ENCODE data around the gene ATP6AP1. TPM values are rescaled to one million over a fixed set of nuclear protein-coding genes. Genes with fewer than 3 reads are reported as not detected.

The ATP6AP1 gene
- total RNA-seq, 2 experiments from 2014 or later = 20.3 to 21.1 TPM

- peak; percentile 45 for DNase-seq
- CTCF ChIA-PET = no interaction called here
- Mint-ChIP-seq H3K9me3 (no peaks in the 10 kb centered on the region), H3K4me1 (ENCODE audit: low read depth) (peaks cover 22% of the 10 kb centered on the region), H3K27ac (peak within 1 kb of the TSS; percentile 82), H3K27me3 (ENCODE audit: low read depth) (no peaks in the 10 kb centered on the region), H3K36me3 (ENCODE audit: low read depth) (peaks cover 4% of the 10 kb centered on the region), H3K4me3 (peak within 1 kb of the TSS; percentile 84)
- intact Hi-C loops (cut with micrococcal nuclease) = loop anchor here (2.0 kb wide), 2 partner anchors 54 to 66 kb away; partner anchors contain the start of gene SLC10A3
Measured at GRCh38 chrX:154436983-154437752, 8.7 kb downstream of the ATP6AP1 start, which contains the start of gene GDI1. TSS of gene GDI1 (plus strand) at chrX:154437154. CDS start at chrX:154437255, 101 bp downstream.

GRCh38 chrX:154437971-154438893 is 9.8 kb downstream of the ATP6AP1 start:
- CTCF ChIA-PET = no interaction called here
- Mint-ChIP-seq H3K36me3 (ENCODE audit: low read depth) (peaks cover 2% of the 10 kb centered on the region), H3K27me3 (ENCODE audit: low read depth) (no peaks in the 10 kb centered on the region), H3K4me3 (peak overlapping the region; percentile 84), H3K9me3 (no peaks in the 10 kb centered on the region), H3K4me1 (ENCODE audit: low read depth) (peaks cover 22% of the 10 kb centered on the region), H3K27ac (peak overlapping the region; percentile 66)
- intact Hi-C loops (cut with micrococcal nuclease) = loop anchor here (2.0 kb wide), 2 partner anchors 53 to 67 kb away; partner anchors contain the start of gene SLC10A3
- DNase-seq = no peak

GRCh38 chrX:154439841-154440240 is 11.4 kb downstream of the ATP6AP1 start:
- Mint-ChIP-seq H3K9me3 (no peaks in the 10 kb centered on the region), H3K4me1 (ENCODE audit: low read depth) (peaks cover 22% of the 10 kb centered on the region), H3K27ac (no peak overlapping the region), H3K36me3 (ENCODE audit: low read depth) (no peaks in the 10 kb centered on the region), H3K27me3 (ENCODE audit: low read depth) (no peaks in the 10 kb centered on the region), H3K4me3 (no peak overlapping the region)
- CTCF ChIA-PET = no interaction called here
- intact Hi-C loops (cut with micrococcal nuclease) = loop anchor here (5.0 kb wide), 2 partner anchors 37 to 43 kb away; partner anchors contain the start of genes LAGE3 and RPL10
- DNase-seq = no peak

- Mint-ChIP-seq H3K27me3 (ENCODE audit: low read depth) (no peaks in the 10 kb centered on the region), H3K27ac (no peak overlapping the region), H3K4me3 (no peak overlapping the region), H3K36me3 (ENCODE audit: low read depth) (no peaks in the 10 kb centered on the region), H3K4me1 (ENCODE audit: low read depth) (peaks cover 22% of the 10 kb centered on the region), H3K9me3 (no peaks in the 10 kb centered on the region)
- CTCF ChIA-PET = no interaction called here
- intact Hi-C loops (cut with micrococcal nuclease) = loop anchor here (5.0 kb wide), 2 partner anchors 37 to 43 kb away; partner anchors contain the start of genes LAGE3 and RPL10
- no peak for DNase-seq
Measured at GRCh38 chrX:154440623-154441357, 12.3 kb downstream of the ATP6AP1 start.

GRCh38 chrX:154441564-154441963 is 13.1 kb downstream of the ATP6AP1 start:
- CTCF ChIA-PET = no interaction called here
- H3K4me3 Mint-ChIP-seq = no peak overlapping the region
- H3K27ac Mint-ChIP-seq = no peak overlapping the region
- H3K27me3 Mint-ChIP-seq (ENCODE audit: low read depth) = no peaks in the 10 kb centered on the region
- H3K9me3 Mint-ChIP-seq = no peaks in the 10 kb centered on the region
- DNase-seq = no peak
- intact Hi-C loops (cut with micrococcal nuclease) = loop anchor here (5.0 kb wide), 2 partner anchors 36 to 44 kb away; partner anchors contain the start of genes LAGE3 and RPL10
- peaks cover 4% of the 10 kb centered on the region for H3K36me3 Mint-ChIP-seq (ENCODE audit: low read depth)
- H3K4me1 Mint-ChIP-seq (ENCODE audit: low read depth) = peaks cover 18% of the 10 kb centered on the region

GRCh38 chrX:154441984-154442707 is 13.7 kb downstream of the ATP6AP1 start:
- Mint-ChIP-seq H3K27ac (no peak overlapping the region), H3K36me3 (ENCODE audit: low read depth) (peaks cover 8% of the 10 kb centered on the region), H3K4me1 (ENCODE audit: low read depth) (peaks cover 18% of the 10 kb centered on the region), H3K27me3 (ENCODE audit: low read depth) (no peaks in the 10 kb centered on the region), H3K9me3 (no peaks in the 10 kb centered on the region), H3K4me3 (no peak overlapping the region)
- DNase-seq = no peak
- CTCF ChIA-PET = no interaction called here
- intact Hi-C loops (cut with micrococcal nuclease) = loop anchor here (5.0 kb wide), 2 partner anchors 35 to 45 kb away; partner anchors contain the start of genes LAGE3 and RPL10

GRCh38 chrX:154443479-154443910 is 15.0 kb downstream of the ATP6AP1 start:
- Mint-ChIP-seq H3K9me3 (no peaks in the 10 kb centered on the region), H3K27me3 (ENCODE audit: low read depth) (no peaks in the 10 kb centered on the region), H3K4me3 (peak overlapping the region; percentile 65), H3K27ac (peak overlapping the region; percentile 30), H3K4me1 (ENCODE audit: low read depth) (peaks cover 13% of the 10 kb centered on the region), H3K36me3 (ENCODE audit: low read depth) (peaks cover 8% of the 10 kb centered on the region)
- CTCF ChIA-PET = interaction anchor here (1.1 kb wide), 1 partner anchor 83 kb away, joined by 4 read pairs; no protein-coding TSS in a partner anchor
- intact Hi-C loops (cut with micrococcal nuclease) = loop anchor here (5.0 kb wide), 2 partner anchors 34 to 46 kb away; partner anchors contain the start of genes LAGE3 and RPL10
- DNase-seq = no peak

GRCh38 chrX:154443992-154444754 is 15.7 kb downstream of the ATP6AP1 start, which contains the start of gene FAM50A:
TSS of gene FAM50A (plus strand) at chrX:154444141. CDS start at chrX:154444236, 95 bp downstream.
- Mint-ChIP-seq H3K9me3 (no peaks in the 10 kb centered on the region), H3K27me3 (ENCODE audit: low read depth) (no peaks in the 10 kb centered on the region), H3K27ac (peak within 1 kb of the TSS; percentile 30), H3K36me3 (ENCODE audit: low read depth) (peaks cover 8% of the 10 kb centered on the region), H3K4me1 (ENCODE audit: low read depth) (peaks cover 9% of the 10 kb centered on the region), H3K4me3 (peak within 1 kb of the TSS; percentile 67)
- CTCF ChIA-PET = interaction anchor here (1.1 kb wide), 1 partner anchor 83 kb away, joined by 4 read pairs; no protein-coding TSS in a partner anchor
- DNase-seq = peak; percentile 65
- intact Hi-C loops (cut with micrococcal nuclease) = loop anchor here (5.0 kb wide), 2 partner anchors 33 to 47 kb away; partner anchors contain the start of genes LAGE3 and RPL10

GRCh38 chrX:154444755-154445246 is 16.3 kb downstream of the ATP6AP1 start:
- CTCF ChIA-PET = no interaction called here
- intact Hi-C loops (cut with micrococcal nuclease) = loop anchor here (5.0 kb wide), 2 partner anchors 32 to 48 kb away; partner anchors contain the start of genes LAGE3 and RPL10
- peak overlapping the region; percentile 38 for H3K4me3 Mint-ChIP-seq
- no peak for DNase-seq
- peaks cover 8% of the 10 kb centered on the region for H3K36me3 Mint-ChIP-seq (ENCODE audit: low read depth)
- peaks cover 9% of the 10 kb centered on the region for H3K4me1 Mint-ChIP-seq (ENCODE audit: low read depth)
- H3K27me3 Mint-ChIP-seq (ENCODE audit: low read depth) = no peaks in the 10 kb centered on the region
- H3K9me3 Mint-ChIP-seq = no peaks in the 10 kb centered on the region
- no peak overlapping the region for H3K27ac Mint-ChIP-seq

- no peak for DNase-seq
- Mint-ChIP-seq H3K4me1 (ENCODE audit: low read depth) (peaks cover 5% of the 10 kb centered on the region), H3K27me3 (ENCODE audit: low read depth) (no peaks in the 10 kb centered on the region), H3K4me3 (peak overlapping the region; percentile 29), H3K9me3 (no peaks in the 10 kb centered on the region), H3K27ac (no peak overlapping the region), H3K36me3 (ENCODE audit: low read depth) (peaks cover 9% of the 10 kb centered on the region)
- CTCF ChIA-PET = no interaction called here
- intact Hi-C loops (cut with micrococcal nuclease) = no loop called here
Measured at GRCh38 chrX:154445776-154446175, 17.3 kb downstream of the ATP6AP1 start.

Data from activated naive CD4-positive, alpha-beta T cell treated with anti-CD3 and anti-CD28 coated beads for 36 hours (primary cell).